C4-2B (cell line): ENCODE results near the gene COL23A1.

Experiments used
- H3K27ac ChIP-seq: fragments of 450-650 bp; 2 replicates; pipeline ENCODE4 v1.5.1; 2017
- CTCF ChIP-seq: fragments of 450-650 bp; conservative IDR thresholded peaks from 2 replicates; pipeline ENCODE4 v1.5.1; 2017; ENCODE audit warnings: mild to moderate bottlenecking
- ZFX ChIP-seq: fragments of 450-650 bp; IDR thresholded peaks from 2 replicates; pipeline ENCODE4 v1.6.1; 2017

Gene COL23A1

DNA sequence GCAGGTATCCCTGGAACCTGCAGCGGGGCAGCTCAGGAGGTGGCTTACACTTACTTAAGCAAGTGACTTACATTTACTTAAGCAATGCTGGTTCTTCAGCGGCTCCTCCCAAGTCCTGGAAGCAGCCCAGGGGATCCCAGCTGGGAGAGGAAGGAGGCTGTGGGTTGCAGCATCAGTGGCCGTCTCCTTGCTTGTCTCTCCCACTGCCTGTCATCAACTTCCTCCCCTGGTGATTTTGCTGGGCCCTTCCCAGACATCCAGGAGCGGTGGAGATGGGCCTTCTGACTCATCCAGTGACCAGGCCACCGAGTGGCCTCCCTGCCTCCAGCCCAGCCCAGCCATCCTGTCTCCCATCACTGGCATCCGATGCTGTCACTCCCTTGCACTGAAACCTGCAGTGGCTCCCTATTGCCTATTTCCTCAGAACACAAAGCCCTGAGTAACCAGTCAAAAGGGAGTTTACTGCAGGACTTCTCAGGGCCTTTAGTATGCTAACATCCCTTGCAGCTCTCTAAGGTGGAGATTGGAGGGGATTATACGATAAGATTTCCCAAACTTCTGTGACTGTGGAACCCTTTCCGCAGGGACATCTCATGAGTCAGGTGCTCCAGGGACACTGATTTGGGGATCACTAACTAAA, 201.7 kb downstream of the COL23A1 start:
- H3K27ac ChIP-seq = no peak overlapping the region
- TF ChIP-seq ZFX (no peak), CTCF (no peak)

- no peak for TF ChIP-seq CTCF
- TF ChIP-seq ZFX = no peak
- no peak overlapping the region for H3K27ac ChIP-seq
Observed at GRCh38 chr5:178387856-178388190, 202.4 kb downstream of the COL23A1 start.

GRCh38 chr5:178387061-178387855, 202.9 kb downstream of the COL23A1 start:
- TF ChIP-seq ZFX (no peak), CTCF (no peak)
- H3K27ac ChIP-seq = no peak overlapping the region

DNA sequence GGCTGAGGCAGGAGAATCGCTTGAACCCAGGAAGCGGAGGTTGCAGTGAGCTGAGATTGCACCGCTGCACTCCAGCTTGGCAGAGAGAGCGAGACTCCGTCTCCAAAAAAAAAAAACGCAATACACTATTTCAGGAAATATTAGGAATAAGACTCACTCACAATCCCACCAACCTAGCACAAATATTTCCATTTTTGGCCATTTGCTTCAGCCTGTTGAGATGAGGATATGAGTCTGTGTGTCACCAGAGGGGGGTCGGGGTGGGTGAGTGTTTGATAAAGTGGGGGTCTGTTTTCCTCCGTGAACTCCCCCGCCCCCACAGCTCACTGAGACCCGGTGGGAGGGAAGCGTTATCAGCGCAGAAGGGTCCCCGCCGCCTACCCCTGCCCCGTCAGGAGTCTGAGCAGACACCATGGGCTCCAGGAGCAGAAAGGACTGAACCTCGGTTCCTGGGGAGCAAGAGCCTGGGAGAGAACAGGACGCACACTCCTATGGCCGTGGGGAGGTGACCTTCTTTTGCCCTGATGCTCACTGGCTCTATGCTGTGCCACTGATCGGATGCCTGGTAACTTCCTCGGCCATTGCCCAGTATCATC, 203.8 kb downstream of the COL23A1 start:
- H3K27ac ChIP-seq = no peak overlapping the region
- TF ChIP-seq ZFX (no peak), CTCF (no peak)

DNA sequence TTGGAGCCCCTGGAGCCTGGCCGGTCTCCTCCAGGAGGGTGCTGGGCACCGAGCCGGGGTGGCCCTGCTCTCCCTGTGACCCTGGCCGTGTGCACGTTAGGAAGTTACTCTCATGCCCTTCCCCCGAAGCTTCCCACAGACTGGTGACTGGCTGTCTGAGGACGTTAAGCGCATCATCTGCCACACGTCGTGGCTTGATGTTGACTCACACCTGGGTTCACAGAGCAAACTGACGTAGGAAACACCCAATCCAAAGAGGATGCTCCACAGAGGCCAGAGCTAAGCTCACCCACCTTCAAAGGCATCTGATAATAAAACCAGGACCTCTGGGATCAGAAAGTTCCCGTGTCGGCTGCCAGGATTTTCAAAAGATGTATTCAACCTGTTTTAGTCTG, 204.7 kb downstream of the COL23A1 start:
- no peak overlapping the region for H3K27ac ChIP-seq
- TF ChIP-seq CTCF = no peak
- no peak for TF ChIP-seq ZFX

DNA sequence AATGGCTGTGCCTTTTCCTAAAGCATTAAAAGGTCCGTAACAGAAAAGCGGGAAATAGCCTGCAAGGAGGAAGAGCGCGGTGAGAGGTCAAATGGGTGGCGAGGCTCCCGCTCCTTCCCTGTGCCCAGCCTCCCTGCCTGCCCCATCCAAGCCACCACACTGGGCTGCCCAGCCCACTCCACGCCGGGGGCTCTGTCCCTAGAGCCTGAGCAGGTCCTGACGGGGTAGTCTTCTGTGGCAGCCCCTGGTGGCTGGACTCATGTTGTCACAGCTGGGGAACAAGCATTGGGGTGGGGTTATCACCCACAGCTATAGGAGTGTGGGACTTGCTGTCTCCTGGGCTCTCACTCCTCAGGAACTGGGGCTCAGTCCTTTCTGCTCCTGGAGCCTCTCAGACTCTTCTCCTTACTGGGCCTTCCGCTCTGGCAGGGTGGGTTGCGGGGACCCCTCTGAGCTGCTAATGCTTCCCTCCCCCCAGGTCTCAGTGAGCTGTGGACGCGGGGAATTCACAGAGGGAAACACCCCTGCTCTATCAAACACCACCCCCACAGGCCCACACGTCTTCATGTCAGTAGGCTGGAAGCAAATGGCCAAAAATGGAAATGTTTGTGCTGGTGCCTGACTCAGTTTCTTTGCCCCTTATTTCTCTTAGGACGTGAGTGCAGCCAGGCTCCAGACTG, 205.2 kb downstream of the COL23A1 start:
- TF ChIP-seq CTCF = no peak
- no peak for TF ChIP-seq ZFX
- no peak overlapping the region for H3K27ac ChIP-seq
